ENCODE measurements around the gene HLA-E.
A peak's percentile ranks its signal among the peaks of the same experiment; 100 is the strongest.

The HLA-E gene

GRCh38 chr6:30447237-30447636, 42.1 kb upstream of the HLA-E start:
- no CpG with 5 or more reads among the region's 2 CpGs for WGBS (ENCODE audit: extremely low coverage, insufficient coverage, low lambda C conversion rate)
- Histone ChIP-seq H4K8ac (ENCODE audit: low read depth, low read length) (no peak overlapping the region), H2BK15ac (replicated peaks; ENCODE audit: low read depth) (no peak overlapping the region), H3K18ac (ENCODE audit: low read length) (no peak overlapping the region), H4K5ac (ENCODE audit: low read length) (no peak overlapping the region), H2BK120ac (ENCODE audit: low read depth, low read length) (no peak overlapping the region), H3K23ac (ENCODE audit: low read length) (no peak overlapping the region), H3K9ac (ENCODE audit: low read length) (no peak overlapping the region), H2BK5ac (ENCODE audit: low read length) (no peak overlapping the region), H3K4me2 (ENCODE audit: low read length) (no peak overlapping the region), H3K4ac (ENCODE audit: low read depth, low read length) (no peak overlapping the region), H3K79me2 (ENCODE audit: control insufficient read depth, insufficient read depth, low read length) (no peaks in the 10 kb centered on the region), H3K27ac (ENCODE audit: low read depth, low read length) (no peak overlapping the region), H3K36me3 (ENCODE audit: control insufficient read depth, insufficient read depth, low read length) (no peaks in the 10 kb centered on the region), H2AK5ac (ENCODE audit: low read length) (no peak overlapping the region), H3K4me1 (ENCODE audit: control insufficient read depth, low read depth, low read length) (no peaks in the 10 kb centered on the region), H3K56ac (ENCODE audit: low read length) (no peak overlapping the region), H3K4me3 (ENCODE audit: low read length) (no peak overlapping the region), H3K27me3 (ENCODE audit: insufficient read depth, low read length, poor library complexity) (peaks cover 16% of the 10 kb centered on the region), H3K79me1 (ENCODE audit: low read length) (no peaks in the 10 kb centered on the region)
- DNase-seq: peak; percentile 90

GRCh38 chr6:30450548-30450908, 38.8 kb upstream of the HLA-E start:
- no peak overlapping the region for H3K4me2 ChIP-seq (ENCODE audit: low read length)
- H3K23ac ChIP-seq (ENCODE audit: low read length): no peak overlapping the region
- H4K8ac ChIP-seq (ENCODE audit: low read depth, low read length): no peak overlapping the region
- H3K4ac ChIP-seq (ENCODE audit: low read depth, low read length): no peak overlapping the region
- no CpG with 5 or more reads among the region's 9 CpGs for WGBS (ENCODE audit: extremely low coverage, insufficient coverage, low lambda C conversion rate)
- no peaks in the 10 kb centered on the region for H3K36me3 ChIP-seq (ENCODE audit: control insufficient read depth, insufficient read depth, low read length)
- no peak overlapping the region for H3K27ac ChIP-seq (ENCODE audit: low read depth, low read length)
- H3K79me1 ChIP-seq (ENCODE audit: low read length): no peaks in the 10 kb centered on the region
- no peak for DNase-seq
- no peak overlapping the region for H2AK5ac ChIP-seq (ENCODE audit: low read length)
- H2BK5ac ChIP-seq (ENCODE audit: low read length): no peak overlapping the region
- no peaks in the 10 kb centered on the region for H3K79me2 ChIP-seq (ENCODE audit: control insufficient read depth, insufficient read depth, low read length)
- no peak overlapping the region for H3K18ac ChIP-seq (ENCODE audit: low read length)
- H3K4me3 ChIP-seq (ENCODE audit: low read length): no peak overlapping the region
- H3K4me1 ChIP-seq (ENCODE audit: control insufficient read depth, low read depth, low read length): no peaks in the 10 kb centered on the region
- H4K5ac ChIP-seq (ENCODE audit: low read length): no peak overlapping the region
- H3K27me3 ChIP-seq (ENCODE audit: insufficient read depth, low read length, poor library complexity): peaks cover 12% of the 10 kb centered on the region
- H3K56ac ChIP-seq (ENCODE audit: low read length): no peak overlapping the region
- no peak overlapping the region for H2BK15ac ChIP-seq (replicated peaks; ENCODE audit: low read depth)
- H2BK120ac ChIP-seq (ENCODE audit: low read depth, low read length): no peak overlapping the region
- no peak overlapping the region for H3K9ac ChIP-seq (ENCODE audit: low read length)

GRCh38 chr6:30450909-30451841, 38.1 kb upstream of the HLA-E start:
- H3K9ac ChIP-seq (ENCODE audit: low read length): no peak overlapping the region
- no peak overlapping the region for H3K56ac ChIP-seq (ENCODE audit: low read length)
- H3K4me2 ChIP-seq (ENCODE audit: low read length): no peak overlapping the region
- H3K79me1 ChIP-seq (ENCODE audit: low read length): no peaks in the 10 kb centered on the region
- no peak overlapping the region for H2BK15ac ChIP-seq (replicated peaks; ENCODE audit: low read depth)
- H4K8ac ChIP-seq (ENCODE audit: low read depth, low read length): no peak overlapping the region
- H4K5ac ChIP-seq (ENCODE audit: low read length): no peak overlapping the region
- no peak overlapping the region for H3K18ac ChIP-seq (ENCODE audit: low read length)
- no peak overlapping the region for H2AK5ac ChIP-seq (ENCODE audit: low read length)
- no peak overlapping the region for H3K4ac ChIP-seq (ENCODE audit: low read depth, low read length)
- no peaks in the 10 kb centered on the region for H3K79me2 ChIP-seq (ENCODE audit: control insufficient read depth, insufficient read depth, low read length)
- no peak overlapping the region for H3K4me3 ChIP-seq (ENCODE audit: low read length)
- no peaks in the 10 kb centered on the region for H3K4me1 ChIP-seq (ENCODE audit: control insufficient read depth, low read depth, low read length)
- H3K23ac ChIP-seq (ENCODE audit: low read length): no peak overlapping the region
- no peak overlapping the region for H2BK120ac ChIP-seq (ENCODE audit: low read depth, low read length)
- DNase-seq: peak; percentile 17
- peaks cover 12% of the 10 kb centered on the region for H3K27me3 ChIP-seq (ENCODE audit: insufficient read depth, low read length, poor library complexity)
- no peak overlapping the region for H2BK5ac ChIP-seq (ENCODE audit: low read length)
- no peaks in the 10 kb centered on the region for H3K36me3 ChIP-seq (ENCODE audit: control insufficient read depth, insufficient read depth, low read length)
- H3K27ac ChIP-seq (ENCODE audit: low read depth, low read length): no peak overlapping the region
- WGBS (ENCODE audit: extremely low coverage, insufficient coverage, low lambda C conversion rate): no CpG with 5 or more reads among the region's 55 CpGs

GRCh38 chr6:30452736-30453507, 36.4 kb upstream of the HLA-E start:
- H2BK5ac ChIP-seq (ENCODE audit: low read length): no peak overlapping the region
- H3K27ac ChIP-seq (ENCODE audit: low read depth, low read length): no peak overlapping the region
- H3K79me1 ChIP-seq (ENCODE audit: low read length): no peaks in the 10 kb centered on the region
- peaks cover 12% of the 10 kb centered on the region for H3K27me3 ChIP-seq (ENCODE audit: insufficient read depth, low read length, poor library complexity)
- H3K4me2 ChIP-seq (ENCODE audit: low read length): no peak overlapping the region
- WGBS (ENCODE audit: extremely low coverage, insufficient coverage, low lambda C conversion rate): no CpG with 5 or more reads among the region's 41 CpGs
- H3K79me2 ChIP-seq (ENCODE audit: control insufficient read depth, insufficient read depth, low read length): no peaks in the 10 kb centered on the region
- no peak overlapping the region for H3K4ac ChIP-seq (ENCODE audit: low read depth, low read length)
- no peak overlapping the region for H4K8ac ChIP-seq (ENCODE audit: low read depth, low read length)
- H3K18ac ChIP-seq (ENCODE audit: low read length): no peak overlapping the region
- H3K36me3 ChIP-seq (ENCODE audit: control insufficient read depth, insufficient read depth, low read length): no peaks in the 10 kb centered on the region
- no peak overlapping the region for H3K4me3 ChIP-seq (ENCODE audit: low read length)
- H3K56ac ChIP-seq (ENCODE audit: low read length): no peak overlapping the region
- no peak overlapping the region for H2BK15ac ChIP-seq (replicated peaks; ENCODE audit: low read depth)
- no peak overlapping the region for H2BK120ac ChIP-seq (ENCODE audit: low read depth, low read length)
- H3K9ac ChIP-seq (ENCODE audit: low read length): no peak overlapping the region
- H3K4me1 ChIP-seq (ENCODE audit: control insufficient read depth, low read depth, low read length): no peaks in the 10 kb centered on the region
- H3K23ac ChIP-seq (ENCODE audit: low read length): no peak overlapping the region
- H2AK5ac ChIP-seq (ENCODE audit: low read length): no peak overlapping the region
- no peak overlapping the region for H4K5ac ChIP-seq (ENCODE audit: low read length)
- no peak for DNase-seq

GRCh38 chr6:30453508-30454116, 35.7 kb upstream of the HLA-E start:
- H3K4me2 ChIP-seq (ENCODE audit: low read length): no peak overlapping the region
- no peaks in the 10 kb centered on the region for H3K79me2 ChIP-seq (ENCODE audit: control insufficient read depth, insufficient read depth, low read length)
- no peak overlapping the region for H3K27ac ChIP-seq (ENCODE audit: low read depth, low read length)
- no peak overlapping the region for H3K23ac ChIP-seq (ENCODE audit: low read length)
- H2AK5ac ChIP-seq (ENCODE audit: low read length): no peak overlapping the region
- H3K56ac ChIP-seq (ENCODE audit: low read length): no peak overlapping the region
- H3K9ac ChIP-seq (ENCODE audit: low read length): no peak overlapping the region
- no peak overlapping the region for H2BK120ac ChIP-seq (ENCODE audit: low read depth, low read length)
- H3K4me3 ChIP-seq (ENCODE audit: low read length): no peak overlapping the region
- H2BK5ac ChIP-seq (ENCODE audit: low read length): no peak overlapping the region
- H3K18ac ChIP-seq (ENCODE audit: low read length): no peak overlapping the region
- H3K27me3 ChIP-seq (ENCODE audit: insufficient read depth, low read length, poor library complexity): peaks cover 12% of the 10 kb centered on the region
- H3K79me1 ChIP-seq (ENCODE audit: low read length): no peaks in the 10 kb centered on the region
- DNase-seq: peak; percentile 94
- no CpG with 5 or more reads among the region's 26 CpGs for WGBS (ENCODE audit: extremely low coverage, insufficient coverage, low lambda C conversion rate)
- no peak overlapping the region for H3K4ac ChIP-seq (ENCODE audit: low read depth, low read length)
- H3K36me3 ChIP-seq (ENCODE audit: control insufficient read depth, insufficient read depth, low read length): no peaks in the 10 kb centered on the region
- H4K5ac ChIP-seq (ENCODE audit: low read length): no peak overlapping the region
- no peak overlapping the region for H2BK15ac ChIP-seq (replicated peaks; ENCODE audit: low read depth)
- no peak overlapping the region for H4K8ac ChIP-seq (ENCODE audit: low read depth, low read length)
- H3K4me1 ChIP-seq (ENCODE audit: control insufficient read depth, low read depth, low read length): no peaks in the 10 kb centered on the region
